HG03175 (cell line): ENCODE measurements around the gene FOXP2.
"Not testable (repeated sequence)": the region's sequence is repeated elsewhere in the genome, so short reads cannot be mapped to it uniquely, and the experiment has no call there.

Experiments
- ATAC-seq: cut with Tn5 transposase; IDR thresholded peaks from one replicate; pipeline ENCODE4 v1.9.1; 2021; ENCODE audit warnings: mild to moderate bottlenecking, moderate library complexity; ENCODE audit not compliant: unreplicated experiment

FOXP2 gene

DNA sequence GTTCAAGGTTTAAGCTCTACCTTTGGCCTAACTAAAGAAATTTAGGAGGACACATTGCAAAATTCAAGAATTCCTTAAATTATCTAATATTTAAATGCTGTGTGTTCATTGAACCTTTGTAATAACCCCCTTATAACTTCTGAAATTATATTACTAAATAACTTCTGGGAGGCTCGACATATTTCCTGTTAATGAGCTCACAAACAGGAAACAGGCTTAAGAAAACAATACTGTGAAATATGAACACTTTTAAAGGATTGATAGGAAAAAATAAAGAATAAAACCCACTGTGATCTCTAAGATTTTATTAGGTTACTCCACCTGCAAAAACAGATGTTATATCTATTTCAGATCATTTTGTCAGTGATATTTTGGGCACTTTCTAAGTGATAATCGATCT lies 74.1 kb downstream of the FOXP2 start:
- ATAC-seq = no peak

DNA sequence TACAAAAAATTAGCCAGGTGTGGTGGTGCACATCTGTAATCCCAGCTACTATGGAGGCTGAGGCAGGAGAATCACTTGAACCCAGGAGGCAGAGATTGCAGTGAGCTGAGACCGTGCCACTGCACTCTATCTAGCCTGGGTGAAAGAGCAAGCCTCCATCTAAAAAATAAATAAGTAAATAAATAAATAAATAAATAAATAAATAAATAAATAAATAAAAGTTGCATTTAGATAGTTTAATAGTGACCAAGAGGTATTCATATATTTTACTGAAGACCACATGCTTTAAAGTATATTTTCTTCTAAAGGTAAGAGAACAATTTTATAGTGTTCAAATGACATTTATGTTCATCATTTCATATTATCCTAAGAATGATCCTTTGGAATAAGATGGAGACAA lies 82.9 kb downstream of the FOXP2 start:
- not testable (repeated sequence) for ATAC-seq

DNA sequence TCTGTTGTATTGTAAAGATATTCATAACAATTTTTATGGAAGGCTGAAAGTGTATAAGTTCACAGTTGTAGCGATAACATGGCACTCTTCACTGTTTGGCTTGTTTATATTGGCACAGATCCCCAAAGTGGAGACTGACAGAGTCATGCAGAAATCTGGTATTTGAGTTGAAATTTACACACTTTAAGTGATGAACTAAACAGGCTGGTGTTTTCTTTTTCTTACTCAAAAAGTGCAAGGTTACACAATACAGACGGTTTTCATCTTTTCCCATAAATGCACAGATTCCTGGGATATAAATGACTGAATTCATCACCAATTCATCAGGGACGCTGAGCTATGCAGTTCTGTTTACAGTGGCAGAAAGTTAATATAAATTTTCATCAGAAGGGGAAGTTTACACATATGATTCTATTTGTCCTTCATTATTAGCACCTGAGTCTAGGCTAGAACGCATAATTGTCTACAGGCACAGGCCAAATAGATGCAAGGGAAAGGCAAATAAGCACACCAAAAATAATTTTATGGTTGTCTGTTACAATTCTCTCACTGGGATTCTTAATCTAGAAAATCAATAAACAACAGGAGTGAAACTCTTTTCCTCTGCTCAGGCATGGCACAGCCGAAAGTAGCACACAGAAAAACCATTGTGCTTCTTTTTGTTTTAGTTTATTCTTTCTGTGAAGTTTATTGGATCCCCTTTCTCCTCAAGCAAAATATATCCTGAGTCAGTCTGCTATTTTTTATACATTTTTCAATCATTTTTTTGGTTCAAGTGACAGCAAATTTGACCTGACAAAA lies 88.0 kb downstream of the FOXP2 start:
- no peak for ATAC-seq

GRCh38 chr7:114504586-114504985 lies 90.0 kb downstream of the FOXP2 start:
- ATAC-seq = no peak

DNA sequence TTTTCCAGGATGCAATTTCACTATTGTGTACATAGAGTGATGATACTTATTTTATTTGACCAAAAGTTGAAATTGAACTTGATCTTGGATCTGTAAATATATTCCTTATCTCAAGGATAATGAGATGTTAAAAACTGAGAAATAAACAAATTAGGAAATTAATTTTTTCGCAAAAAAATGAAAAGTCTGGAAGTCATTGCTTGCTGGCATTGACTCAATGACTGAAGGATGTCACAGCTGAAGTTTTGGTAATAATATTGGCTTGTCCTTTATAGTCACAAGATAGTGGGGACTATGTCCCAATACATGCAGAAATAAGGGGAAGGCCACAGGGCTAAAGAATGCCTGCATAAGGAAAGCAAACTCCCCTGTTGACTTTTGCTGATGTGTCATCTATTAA lies 92.8 kb downstream of the FOXP2 start:
- no peak for ATAC-seq

GRCh38 chr7:114508086-114508485 lies 93.5 kb downstream of the FOXP2 start:
- ATAC-seq = no peak

DNA sequence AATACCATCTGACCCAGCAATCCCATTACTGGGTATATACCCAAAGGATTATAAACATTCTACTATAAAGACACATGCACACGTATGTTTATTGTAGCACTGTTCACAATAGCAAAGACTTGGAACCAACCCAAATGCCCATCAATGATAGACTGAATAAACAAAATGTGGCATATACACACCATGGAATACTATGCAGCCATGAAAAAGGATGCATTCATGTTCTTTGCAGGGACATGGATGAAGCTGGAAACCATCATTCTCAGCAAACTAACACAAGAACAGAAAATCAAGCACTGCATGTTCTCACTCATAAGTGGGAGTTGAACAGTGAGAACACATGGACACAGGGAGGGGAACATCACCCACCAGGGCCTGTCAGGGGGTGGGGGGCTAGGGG lies 96.2 kb downstream of the FOXP2 start:
- ATAC-seq = not testable (repeated sequence)

- ATAC-seq = no peak
Measured at GRCh38 chr7:114519240-114519639, 104.6 kb downstream of the FOXP2 start.

- ATAC-seq = no peak
Measured at GRCh38 chr7:114522081-114522480, 107.5 kb downstream of the FOXP2 start.

GRCh38 chr7:114527589-114527988 lies 113.0 kb downstream of the FOXP2 start:
- ATAC-seq = no peak

DNA sequence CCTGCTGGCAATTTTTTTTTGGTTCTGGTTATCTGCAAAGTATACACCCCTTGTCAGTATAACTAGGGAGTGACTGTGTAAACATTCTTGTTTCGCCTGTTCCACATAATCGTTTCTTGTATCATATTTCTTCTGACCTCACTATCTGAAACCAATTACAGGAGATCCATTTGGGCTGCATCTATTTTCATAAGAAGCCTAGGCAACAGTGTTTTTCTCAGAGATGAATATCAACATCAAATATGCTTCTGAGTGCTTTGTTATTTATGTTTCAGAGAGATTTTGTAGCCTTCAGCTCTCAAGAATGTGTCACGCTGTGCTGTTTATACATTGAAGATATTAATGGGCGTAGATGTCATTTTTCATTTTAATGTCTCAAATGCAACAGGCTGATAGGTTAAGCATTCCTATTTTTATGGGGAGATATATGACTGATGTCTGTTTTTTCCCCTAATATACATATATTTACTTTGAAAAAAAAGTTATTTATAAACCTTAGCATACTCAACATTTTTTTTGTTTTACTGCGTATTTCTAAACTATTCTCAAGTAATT lies 115.5 kb downstream of the FOXP2 start:
- ATAC-seq = no peak

- ATAC-seq = no peak
Measured at GRCh38 chr7:114531326-114531725, 116.7 kb downstream of the FOXP2 start.

DNA sequence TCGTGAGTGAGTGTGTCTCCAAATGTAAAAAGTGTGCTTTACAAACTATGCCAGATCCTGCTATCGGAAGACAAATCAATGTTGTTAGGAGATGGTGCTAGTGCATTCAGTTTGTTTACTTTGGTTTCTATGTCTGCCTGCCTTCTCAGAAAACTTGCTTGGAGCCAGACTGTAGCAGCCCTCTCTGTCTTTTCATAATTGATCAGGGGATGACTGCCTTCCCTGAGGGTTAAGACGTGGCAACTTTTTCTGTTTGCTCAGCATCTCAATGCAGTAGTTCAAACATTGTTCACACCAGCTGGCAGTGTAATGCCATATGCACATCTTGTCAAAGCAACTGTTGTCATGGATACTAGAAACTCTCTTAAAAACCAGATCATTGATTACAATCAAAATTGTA lies 118.5 kb downstream of the FOXP2 start:
- ATAC-seq = no peak

DNA sequence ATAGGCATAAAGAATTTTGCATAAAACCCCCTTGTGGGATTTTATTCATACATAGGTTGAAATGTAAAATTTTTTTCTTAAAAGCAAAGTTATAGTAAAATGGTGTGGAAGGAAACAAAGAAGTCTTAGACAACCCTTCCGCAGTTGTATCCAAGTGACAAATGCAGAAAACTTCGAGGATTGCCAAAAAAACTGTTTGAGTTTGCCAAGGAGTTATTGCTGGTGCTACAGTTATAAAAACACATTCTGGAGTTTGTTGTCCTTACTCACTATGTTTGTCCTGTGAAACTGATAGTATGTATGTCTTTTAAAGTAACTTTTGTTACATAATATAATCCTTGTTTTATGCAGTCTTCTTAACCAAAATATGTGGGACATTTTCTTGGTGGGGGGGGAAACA lies 120.3 kb downstream of the FOXP2 start:
- ATAC-seq = no peak

- no peak for ATAC-seq
Measured at GRCh38 chr7:114539575-114539974, 125.0 kb downstream of the FOXP2 start.

- no peak for ATAC-seq
Measured at GRCh38 chr7:114540291-114540690, 125.7 kb downstream of the FOXP2 start.

DNA sequence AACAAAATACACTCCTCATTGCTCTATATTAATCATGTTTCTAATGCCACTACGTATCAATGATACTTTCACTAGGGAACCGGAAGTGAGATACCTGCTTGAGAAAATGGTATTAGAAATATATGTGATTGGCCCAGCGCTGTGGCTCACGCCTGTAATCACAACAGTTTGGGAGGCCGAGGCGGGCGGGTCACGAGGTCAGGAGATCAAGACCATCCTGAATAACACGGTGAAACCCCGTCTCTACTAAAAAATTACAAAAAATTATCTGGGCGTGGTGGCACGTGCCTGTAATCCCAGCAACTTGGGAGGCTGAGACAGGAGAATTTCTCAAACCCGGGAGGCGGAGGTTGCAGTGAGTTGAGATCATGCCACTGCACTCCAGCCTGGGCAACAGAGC lies 132.7 kb downstream of the FOXP2 start:
- ATAC-seq = not testable (repeated sequence)

GRCh38 chr7:114548081-114548980 lies 133.7 kb downstream of the FOXP2 start:
- no peak for ATAC-seq

GRCh38 chr7:114554781-114555537 lies 140.3 kb downstream of the FOXP2 start:
- ATAC-seq = peak; percentile 70

- ATAC-seq = no peak
Measured at GRCh38 chr7:114567416-114567815, 152.8 kb downstream of the FOXP2 start.

DNA sequence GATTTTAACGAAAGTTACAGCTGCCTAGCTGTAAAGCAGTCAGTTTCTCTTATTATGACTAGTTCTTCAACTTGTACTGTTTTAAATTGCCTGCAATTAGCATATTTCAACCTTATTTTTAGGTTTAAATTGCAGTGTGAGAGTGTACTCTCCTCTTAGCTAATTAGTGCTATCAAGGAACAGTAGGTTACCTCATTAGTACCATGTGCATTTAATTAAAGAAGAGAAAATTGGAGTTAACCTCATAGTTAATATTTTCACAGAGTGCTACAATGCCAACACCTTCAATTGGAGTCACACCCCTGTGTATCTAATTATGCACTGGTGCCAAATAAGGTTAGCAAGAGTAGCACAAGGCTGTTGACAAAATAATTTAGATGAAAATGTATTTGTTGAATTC lies 154.6 kb downstream of the FOXP2 start:
- no peak for ATAC-seq
